Posterior cingulate gyrus (tissue), 11 donors: ENCODE results near the gene IREB2.
A peak's percentile ranks its signal among the peaks of the same experiment; 100 is the strongest.
"Not testable (repeated sequence)": the region's sequence is repeated elsewhere in the genome, so short reads cannot be mapped to it uniquely, and the experiment has no call there.

ENCODE experiments used
- DNase-seq, 10 donors: peaks; one replicate each; pipeline versions ENCODE4 v3.0.0 to v3.0.0-alpha.2; 2020 to 2021; ENCODE audit warnings: mixed read lengths in 3 of 10
- intact Hi-C: fragments of 100-400 bp; cut with DNase I; formaldehyde crosslinking; loops from one replicate; pipeline ENCODE4 v1.15.1; 2023

IREB2 gene

GRCh38 chr15:78538358-78538757 lies 100.3 kb downstream of the IREB2 start:
- intact Hi-C loops, result no loop called here
- DNase-seq, result no peak

- intact Hi-C loops, result loop anchor here (2.0 kb wide), 2 partner anchors 33 to 101 kb away; partner anchors contain the start of genes HYKK and IREB2
- not testable (repeated sequence) for DNase-seq
Observed at GRCh38 chr15:78539464-78540140, 101.6 kb downstream of the IREB2 start.

GRCh38 chr15:78540141-78540870 lies 102.3 kb downstream of the IREB2 start, which contains the start of gene PSMA4:
TSS of gene PSMA4 (plus strand) at chr15:78540444. CDS start at chr15:78541928, 1,484 bp downstream.
- intact Hi-C loops, result loop anchor here (2.0 kb wide), 2 partner anchors 34 to 102 kb away; partner anchors contain the start of genes HYKK and IREB2
- peak; percentile 86 to 99 (median 92) for DNase-seq

GRCh38 chr15:78540871-78541743 lies 103.1 kb downstream of the IREB2 start:
- DNase-seq, result no peak
- intact Hi-C loops, result loop anchor here (2.0 kb wide), 2 partner anchors 34 to 102 kb away; partner anchors contain the start of genes HYKK and IREB2

- intact Hi-C loops, result loop anchor here (2.0 kb wide), 2 partner anchors 35 to 103 kb away; partner anchors contain the start of genes HYKK and IREB2
- no peak for DNase-seq
Observed at GRCh38 chr15:78541744-78542034, 103.7 kb downstream of the IREB2 start.

- no peak for DNase-seq
- intact Hi-C loops, result no loop called here
Observed at GRCh38 chr15:78542647-78543046, 104.6 kb downstream of the IREB2 start.

- intact Hi-C loops, result no loop called here
Observed at GRCh38 chr15:78550194-78550593, 112.2 kb downstream of the IREB2 start.

GRCh38 chr15:78550815-78551214 lies 112.8 kb downstream of the IREB2 start:
- no peak for DNase-seq
- intact Hi-C loops, result no loop called here

More at GRCh38 chr15:78550194-78550593, 112.2 kb downstream of the IREB2 start:
- no peak for DNase-seq
